ENCODE measurements around the gene ACO2. TPM values are rescaled to one million over a fixed set of nuclear protein-coding genes. Genes with fewer than 3 reads are reported as not detected.
"Not testable (repeated sequence)": the region's sequence is repeated elsewhere in the genome, so short reads cannot be mapped to it uniquely, and the experiment has no call there.

ACO2 gene
- total RNA-seq, 1 donor from 2014 or later = 66.5 TPM

GRCh38 chr22:41448189-41448808 is 20.6 kb upstream of the ACO2 start:
- ATAC-seq = peak; percentile 75

- ATAC-seq = no peak
These were observed 10.7 kb upstream of the ACO2 start for GRCh38 chr22:41458161-41458728.

GRCh38 chr22:41459431-41459830 is 9.5 kb upstream of the ACO2 start:
- no peak for ATAC-seq

DNA sequence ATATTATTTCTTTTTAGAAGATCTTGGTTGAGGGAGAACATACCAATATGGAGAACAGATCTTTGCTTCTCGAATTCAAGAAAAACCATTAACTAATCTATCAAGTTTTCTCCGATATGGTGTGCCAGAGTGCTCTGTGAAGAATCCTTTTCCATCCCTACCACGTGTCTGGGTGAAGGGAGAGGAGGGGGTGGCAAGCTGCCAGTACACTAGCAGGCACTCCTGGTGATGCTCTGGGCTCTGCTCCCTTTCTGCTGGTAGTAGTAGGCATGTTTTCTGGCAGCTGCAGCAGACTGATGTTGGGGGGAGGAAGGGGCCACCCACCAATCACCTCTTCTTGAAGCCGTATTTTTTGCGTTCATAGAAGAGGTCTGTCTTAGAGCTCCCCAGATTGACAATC is 8.8 kb upstream of the ACO2 start:
- ATAC-seq = not testable (repeated sequence)

DNA sequence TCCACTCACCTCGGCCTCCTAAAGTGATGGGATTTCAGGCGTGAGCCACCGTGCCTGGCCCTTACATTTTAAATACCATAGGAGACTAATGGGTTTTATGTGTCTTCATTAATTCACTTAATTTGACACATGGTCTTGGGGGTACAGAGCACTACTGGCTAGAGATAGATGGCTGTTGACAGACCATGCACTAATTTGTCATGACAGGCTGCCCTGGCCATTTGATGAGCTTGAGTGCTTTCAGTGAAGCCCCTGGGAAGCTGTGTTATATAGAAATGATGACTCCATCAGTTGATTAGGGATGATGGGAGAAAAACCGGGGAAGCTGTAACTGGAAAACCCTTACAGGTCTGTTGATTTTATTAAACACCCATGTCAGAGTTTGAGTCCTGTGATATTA is 7.0 kb upstream of the ACO2 start:
- no peak for ATAC-seq

- peak; percentile 46 for ATAC-seq
These were observed 418 bp downstream of the ACO2 start for GRCh38 chr22:41469218-41469851.

DNA sequence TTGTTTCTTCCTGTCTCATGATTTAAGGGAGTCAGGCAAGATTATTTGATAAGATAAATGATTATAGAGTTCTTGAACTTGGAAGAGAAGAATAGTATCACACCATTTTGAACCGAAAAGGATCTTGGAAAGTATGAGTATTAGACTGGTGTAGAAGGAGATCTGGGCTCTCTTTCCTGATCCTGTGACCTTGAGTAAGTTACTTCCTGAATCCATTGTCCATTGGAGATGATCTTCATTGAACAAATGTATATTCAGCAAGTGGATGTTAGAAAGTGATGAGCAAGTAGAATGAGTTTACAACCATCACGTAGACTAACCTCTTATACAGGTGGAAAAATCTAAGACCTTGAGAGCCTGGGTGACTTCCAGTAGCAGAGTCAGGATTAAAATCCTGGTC is 2.0 kb downstream of the ACO2 start:
- no peak for ATAC-seq

DNA sequence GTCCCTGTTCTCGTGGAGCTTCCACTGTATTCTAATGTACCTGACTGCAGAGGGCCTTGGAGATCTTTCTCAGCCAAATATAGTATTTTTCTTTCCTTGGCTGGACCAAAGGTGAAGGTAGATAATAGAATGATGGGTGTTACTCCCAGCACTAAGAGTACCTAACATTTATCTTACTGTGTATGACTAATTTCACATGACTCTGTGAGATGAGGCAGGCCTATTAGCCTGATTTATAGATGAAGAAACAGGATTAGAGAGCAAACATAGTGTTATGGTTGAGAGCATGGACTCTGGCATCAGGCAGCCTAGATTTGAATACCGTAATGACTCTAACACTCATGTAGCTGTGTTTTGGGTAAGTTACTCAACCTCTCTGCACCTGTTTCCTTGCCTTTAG is 2.7 kb downstream of the ACO2 start:
- ATAC-seq = peak; percentile 48

- ATAC-seq = no peak
These were observed 6.0 kb downstream of the ACO2 start for GRCh38 chr22:41474872-41475451.

GRCh38 chr22:41478473-41478872 is 9.6 kb downstream of the ACO2 start:
- no peak for ATAC-seq

GRCh38 chr22:41478891-41479521 is 10.1 kb downstream of the ACO2 start:
- no peak for ATAC-seq

GRCh38 chr22:41479671-41480396 is 10.9 kb downstream of the ACO2 start:
- no peak for ATAC-seq

GRCh38 chr22:41480397-41480735 is 11.4 kb downstream of the ACO2 start:
- no peak for ATAC-seq

- no peak for ATAC-seq
These were observed 12.4 kb downstream of the ACO2 start for GRCh38 chr22:41481131-41481830.

- ATAC-seq = no peak
These were observed 13.0 kb downstream of the ACO2 start for GRCh38 chr22:41481925-41482318.

- no peak for ATAC-seq
These were observed 13.5 kb downstream of the ACO2 start for GRCh38 chr22:41482319-41482935.

DNA sequence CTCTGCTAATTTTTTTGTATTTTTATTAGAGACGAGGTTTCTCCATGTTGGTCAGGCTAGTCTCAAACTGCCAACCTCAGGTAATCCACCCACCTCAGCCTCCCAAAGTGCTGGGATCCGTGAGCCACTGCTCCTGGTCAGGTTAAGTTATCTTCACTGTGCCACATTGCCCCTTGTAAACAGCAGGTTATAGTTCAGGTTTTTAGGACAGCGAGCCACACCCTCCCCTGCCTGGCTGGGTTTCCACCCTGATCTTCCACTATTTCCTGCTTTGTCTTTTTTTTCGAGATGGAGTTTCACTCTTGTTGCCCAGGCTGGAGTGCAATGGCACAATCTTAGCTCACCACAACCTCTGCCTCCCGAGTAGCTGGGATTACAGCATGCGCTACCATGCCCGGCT is 16.1 kb downstream of the ACO2 start:
- ATAC-seq = peak; percentile 32

DNA sequence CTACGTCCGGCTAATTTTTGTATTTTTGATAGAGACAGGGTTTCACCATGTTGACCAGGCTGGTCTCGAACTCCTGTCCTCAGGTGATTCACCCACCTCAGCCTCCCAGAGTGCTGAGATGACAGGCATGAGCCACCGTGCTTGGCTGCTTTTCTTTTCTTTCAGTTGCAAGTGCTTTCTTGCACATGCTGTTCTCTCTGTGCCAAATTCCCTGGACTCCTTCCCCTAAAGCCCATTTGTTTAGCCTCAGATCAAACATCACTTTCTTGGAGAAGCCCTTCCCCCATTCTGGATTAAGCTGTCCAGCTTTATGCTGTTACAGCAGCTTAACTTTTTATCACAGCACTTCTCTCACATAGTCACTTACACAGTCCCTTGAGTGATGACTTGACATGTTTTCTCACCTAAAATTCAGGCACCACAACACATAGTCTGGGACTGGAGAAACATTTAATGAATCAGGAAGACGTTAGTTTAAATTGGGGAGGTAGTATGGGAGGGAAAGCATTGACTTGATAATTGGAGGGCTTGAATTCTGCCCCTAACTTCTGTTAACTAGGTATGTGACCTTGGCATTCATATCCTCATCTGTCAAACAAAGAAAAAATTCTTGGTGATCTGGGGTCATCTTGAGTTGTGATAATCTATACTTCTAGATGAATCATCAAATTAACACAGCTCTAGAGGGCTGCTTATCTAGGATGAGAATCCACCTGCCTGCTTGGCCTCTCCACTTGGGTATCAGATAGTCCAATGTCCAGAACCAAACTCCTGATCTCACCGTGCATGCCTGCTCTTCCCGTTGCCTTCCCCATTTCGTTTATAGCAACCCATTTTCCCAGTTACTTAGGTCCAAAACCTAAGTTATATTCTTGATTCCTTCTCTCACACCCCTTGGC is 18.4 kb downstream of the ACO2 start:
- no peak for ATAC-seq

- ATAC-seq = no peak
These were observed 19.2 kb downstream of the ACO2 start for GRCh38 chr22:41488076-41488475.

DNA sequence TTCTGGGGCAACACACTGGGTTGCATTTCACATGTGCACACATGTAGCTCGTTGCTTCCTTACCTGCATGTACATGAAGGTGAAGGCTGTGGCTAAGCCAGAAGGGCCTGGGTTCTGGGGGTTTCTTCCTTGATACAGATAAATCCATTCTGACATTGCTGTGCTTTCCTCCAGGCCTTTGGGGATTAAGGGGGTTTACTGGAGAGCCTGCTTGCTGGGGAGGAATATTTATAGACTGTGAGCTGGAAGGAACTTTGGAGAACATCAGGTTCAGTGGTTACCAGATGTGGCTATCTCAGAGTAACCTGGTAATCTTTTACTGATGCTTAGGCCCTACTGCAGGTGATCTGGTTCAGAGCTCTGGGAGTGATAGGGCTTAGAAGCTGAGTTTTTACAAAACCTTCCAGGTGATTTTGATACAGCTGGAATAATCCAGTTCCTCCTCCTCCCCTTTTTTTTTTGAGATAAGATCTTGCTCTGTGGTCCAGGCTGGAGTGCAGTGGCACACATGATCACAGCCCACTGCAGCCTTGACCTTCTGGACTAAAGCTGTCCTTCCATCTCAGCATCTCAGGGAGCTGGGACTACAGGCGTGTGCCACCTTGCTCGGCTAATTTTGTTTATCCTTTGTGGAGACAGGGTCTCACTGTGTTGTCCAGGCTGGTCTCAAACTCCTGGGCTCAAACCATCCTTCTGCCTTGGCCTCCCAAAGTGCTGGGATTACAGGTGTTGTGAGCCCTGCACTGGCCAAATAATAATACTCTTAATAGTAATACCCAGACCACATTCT is 19.9 kb downstream of the ACO2 start:
- ATAC-seq = no peak

All from esophagus mucosa (tissue), 1 donor.